ENCODE results near the gene UST.

DNA sequence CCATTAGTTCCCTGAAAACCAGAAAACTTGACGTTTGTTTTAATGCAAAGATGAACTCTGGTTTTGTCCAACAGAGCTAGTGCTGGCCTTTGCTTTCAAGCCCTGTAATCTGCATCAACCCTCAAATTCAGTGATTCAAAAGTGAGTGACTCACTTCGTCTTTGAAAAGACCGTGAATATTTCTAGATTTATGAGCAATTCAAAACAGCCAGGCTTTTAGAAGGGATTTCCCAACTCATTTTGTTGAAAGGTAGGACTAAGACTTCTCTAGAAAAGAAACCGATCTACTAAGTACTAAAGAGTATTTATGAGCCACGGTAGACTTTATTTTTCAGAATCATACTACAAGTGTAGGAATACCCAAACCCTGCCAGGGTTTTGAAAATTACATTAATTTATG is 121.5 kb downstream of the UST start:
- TF ChIP-seq TAF1 (IDR thresholded peaks at IDR 0.05; ENCODE audit: low read depth), result no peak
- TF ChIP-seq, protein P1, sequence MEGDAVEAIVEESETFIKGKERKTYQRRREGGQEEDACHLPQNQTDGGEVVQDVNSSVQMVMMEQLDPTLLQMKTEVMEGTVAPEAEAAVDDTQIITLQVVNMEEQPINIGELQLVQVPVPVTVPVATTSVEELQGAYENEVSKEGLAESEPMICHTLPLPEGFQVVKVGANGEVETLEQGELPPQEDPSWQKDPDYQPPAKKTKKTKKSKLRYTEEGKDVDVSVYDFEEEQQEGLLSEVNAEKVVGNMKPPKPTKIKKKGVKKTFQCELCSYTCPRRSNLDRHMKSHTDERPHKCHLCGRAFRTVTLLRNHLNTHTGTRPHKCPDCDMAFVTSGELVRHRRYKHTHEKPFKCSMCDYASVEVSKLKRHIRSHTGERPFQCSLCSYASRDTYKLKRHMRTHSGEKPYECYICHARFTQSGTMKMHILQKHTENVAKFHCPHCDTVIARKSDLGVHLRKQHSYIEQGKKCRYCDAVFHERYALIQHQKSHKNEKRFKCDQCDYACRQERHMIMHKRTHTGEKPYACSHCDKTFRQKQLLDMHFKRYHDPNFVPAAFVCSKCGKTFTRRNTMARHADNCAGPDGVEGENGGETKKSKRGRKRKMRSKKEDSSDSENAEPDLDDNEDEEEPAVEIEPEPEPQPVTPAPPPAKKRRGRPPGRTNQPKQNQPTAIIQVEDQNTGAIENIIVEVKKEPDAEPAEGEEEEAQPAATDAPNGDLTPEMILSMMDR (IDR thresholded peaks at IDR 0.05; ENCODE audit: poor library complexity, severe bottlenecking), result no peak
